B cell (primary cell): Measurements from ENCODE around the gene SDSL. TPM values are rescaled to one million over a fixed set of nuclear protein-coding genes. Genes with fewer than 3 reads are reported as not detected.

Experiments used
- ATAC-seq: fragments of 200-7000 bp; cut with Tn5 transposase; one replicate; pipeline ENCODE4 v1.10.0; 2021; ENCODE audit warnings: low read depth, mild to moderate bottlenecking, moderate number of reproducible peaks, moderate library complexity
- CTCF ChIA-PET: fragments of 350-600 bp; sonication (Branson Sonifier 250); formaldehyde crosslinking; loops from one replicate; lab custom pipeline; 2021; ENCODE audit warnings: antibody characterized with exemption, inconsistent platforms; lab: Charles Lee
- POLR2A ChIA-PET: fragments of 350-600 bp; sonication (Branson Sonifier 250); formaldehyde crosslinking; loops from one replicate; lab custom pipeline; 2021; ENCODE audit warnings: antibody characterized with exemption; lab: Charles Lee
- DNase-seq: peaks from one replicate; pipeline ENCODE4 v3.0.0; 2013
- H2AFZ ChIP-seq: 2 replicates; pipeline ENCODE4 v1.6.1; 2012; ENCODE audit warnings: mild to moderate bottlenecking, low read depth, low read length; ENCODE audit not compliant: insufficient read depth, poor library complexity, severe bottlenecking
- H3K27ac ChIP-seq, 2 donors: 1 replicate in 1 of 2; 2 replicates in 1 of 2; pipeline ENCODE4 v1.5.1; 2012 to 2013; ENCODE audit warnings: low read length in 2 of 2, mild to moderate bottlenecking in 2 of 2, moderate library complexity in 1 of 2
- H3K27me3 ChIP-seq, 4 experiments: fragments of 200-600 bp in 1 of 4; sonication (generic) in 1 of 4; replicated peaks in 1 of 4; 1 replicate in 2 of 4; 2 replicates in 2 of 4; pipeline versions ENCODE4 v1.6.1 to v1.7.0; 2013 to 2016; ENCODE audit warnings: low read length in 3 of 4, mild to moderate bottlenecking in 2 of 4, mixed read lengths in 1 of 4, moderate library complexity in 1 of 4; ENCODE audit not compliant: insufficient read depth in 4 of 4, control insufficient read depth in 3 of 4; ENCODE audit errors: control extremely low read depth in 1 of 4
- H3K36me3 ChIP-seq, 2 experiments: replicated peaks in 1 of 2; 1 replicate in 1 of 2; 2 replicates in 1 of 2; pipeline versions ENCODE4 v1.6.1 to v1.7.1; 2013; ENCODE audit warnings: low read length in 1 of 2; ENCODE audit not compliant: insufficient read depth in 2 of 2, control insufficient read depth in 1 of 2; ENCODE audit errors: control extremely low read depth in 1 of 2, extremely low read depth in 1 of 2
- H3K4me1 ChIP-seq, 2 donors: fragments of 200-600 bp in 1 of 2; sonication (generic) in 1 of 2; 1 replicate in 1 of 2; 2 replicates in 1 of 2; pipeline versions ENCODE4 v1.5.1 to v1.6.1; 2013 to 2017; ENCODE audit warnings: low read length in 2 of 2; ENCODE audit not compliant: control insufficient read depth in 2 of 2, insufficient read depth in 2 of 2
- H3K4me2 ChIP-seq: replicated peaks from 2 replicates; pipeline ENCODE3; 2012; ENCODE audit warnings: mild to moderate bottlenecking, low read depth, low read length; ENCODE audit not compliant: poor library complexity, severe bottlenecking
- H3K4me3 ChIP-seq, 5 experiments: fragments of 200-600 bp in 1 of 5; sonication (generic) in 1 of 5; 1 replicate in 3 of 5; 2 replicates in 2 of 5; pipeline versions ENCODE4 v1.5.1 to v1.7.0; 2011 to 2016; ENCODE audit warnings: low read length in 4 of 5, mild to moderate bottlenecking in 4 of 5, low read depth in 2 of 5, control low read depth in 1 of 5, moderate library complexity in 1 of 5; ENCODE audit not compliant: insufficient read depth in 1 of 5; ENCODE audit errors: control extremely low read depth in 1 of 5, extremely low read depth in 1 of 5
- H3K79me2 ChIP-seq: fragments of 200-600 bp; sonication (generic); one replicate; pipeline ENCODE4 v1.6.0; 2016; ENCODE audit warnings: low read length; ENCODE audit not compliant: control insufficient read depth, insufficient read depth
- H3K9ac ChIP-seq: fragments of 200-600 bp; sonication (generic); 2 replicates; pipeline ENCODE4 v1.6.1; 2017; ENCODE audit warnings: mild to moderate bottlenecking, low read length, moderate library complexity
- H3K9me3 ChIP-seq, 3 donors: one replicate each; pipeline versions ENCODE4 v1.6.1 to v1.7.1; 2013; ENCODE audit warnings: low read length in 2 of 3; ENCODE audit not compliant: control insufficient read depth in 2 of 3, insufficient read depth in 1 of 3; ENCODE audit errors: control extremely low read depth in 1 of 3
- H4K20me1 ChIP-seq: 2 replicates; pipeline ENCODE4 v1.6.0; 2012; ENCODE audit warnings: mild to moderate bottlenecking, low read length; ENCODE audit not compliant: insufficient read depth, control insufficient read depth, poor library complexity, severe bottlenecking
- H3K27ac Mint-ChIP-seq: one replicate; pipeline ENCODE4 v1.8.0; 2021; ENCODE audit warnings: mixed read lengths
- H3K27me3 Mint-ChIP-seq: one replicate; pipeline ENCODE4 v1.8.0; 2021; ENCODE audit warnings: mixed read lengths
- H3K4me1 Mint-ChIP-seq: one replicate; pipeline ENCODE4 v1.8.0; 2021; ENCODE audit warnings: mixed read lengths
- H3K4me3 Mint-ChIP-seq: one replicate; pipeline ENCODE4 v1.8.0; 2021; ENCODE audit warnings: mixed read lengths
- H3K9me3 Mint-ChIP-seq: one replicate; pipeline ENCODE4 v1.8.0; 2022; ENCODE audit warnings: mixed read lengths; ENCODE audit not compliant: insufficient read depth
- EZH2 ChIP-seq: IDR thresholded peaks from 2 replicates; pipeline ENCODE4 v1.6.1; 2012; ENCODE audit warnings: borderline replicate concordance, low read depth, mild to moderate bottlenecking, moderate library complexity, low read length; ENCODE audit not compliant: insufficient read depth, poor library complexity, severe bottlenecking
- WGBS: methylation state at CpG from one replicate; pipeline ENCODE4 v1.1.5; 2013; ENCODE audit warnings: missing lambda C conversion rate; ENCODE audit not compliant: insufficient coverage; 5-methylcytosine and 5-hydroxymethylcytosine counted together
- intact Hi-C: fragments of 100-400 bp; cut with micrococcal nuclease; formaldehyde crosslinking; loops from one replicate; pipeline ENCODE4 v1.10.0; 2022
- polyA plus RNA-seq: library from polyadenylated mRNA; depleted of rRNA; stranded (reverse); fragments of >200 nt; gene quantifications from 2 replicates; pipeline ENCODE4 v1.2.3, GENCODE V29; 2012
- total RNA-seq, 2 donors: library from RNA; stranded (reverse); fragments of 120-200 nt in 1 of 2; gene quantifications; 1 replicate in 1 of 2; 2 replicates in 1 of 2; pipeline versions ENCODE4 v1.2.3 to v1.2.4, GENCODE V29; 2013 to 2022
- TF ChIP-seq, protein P1 (sequence below): fragments of 200-600 bp; IDR thresholded peaks from one replicate; pipeline ENCODE4 v1.8.0; 2022; ENCODE audit warnings: antibody characterized with exemption, mild to moderate bottlenecking

SDSL gene
- total and polyA plus RNA-seq, 2 donors (not counting 1 experiment from before 2014, with no cell fraction given), result 0.15 to 0.64 TPM

DNA sequence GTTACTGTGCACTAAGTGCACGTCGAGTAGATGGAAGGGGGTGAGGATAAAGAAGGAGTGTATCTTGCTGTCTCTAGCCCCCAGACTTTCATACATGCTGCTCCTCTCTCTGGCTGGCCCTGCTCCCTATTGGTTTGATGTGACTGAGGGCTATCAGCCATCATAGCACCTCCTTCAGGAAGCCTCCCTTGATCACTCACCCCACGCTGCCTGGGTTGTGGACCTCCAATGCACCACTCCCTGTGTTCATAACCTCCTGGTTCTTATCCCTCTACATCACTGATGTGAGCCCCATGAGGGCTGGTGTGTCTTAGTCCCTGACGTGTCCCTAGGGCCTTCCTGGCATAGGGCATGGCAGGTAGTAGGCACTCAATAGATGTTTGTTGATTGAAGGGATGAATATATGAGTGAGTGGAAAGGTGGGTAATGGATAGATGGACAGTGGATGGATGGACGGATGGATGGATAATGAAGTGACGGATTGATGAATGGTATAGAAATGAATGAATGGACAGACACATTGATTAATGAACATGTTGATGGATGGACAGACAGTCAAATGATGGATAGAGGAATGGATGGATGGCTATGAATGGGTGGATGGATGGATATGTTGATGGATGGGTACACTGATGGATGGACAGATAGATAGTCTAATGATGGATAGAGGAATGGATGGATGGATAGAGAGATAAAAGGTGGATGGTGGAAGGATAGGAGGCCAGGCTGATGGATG is 15.0 kb downstream of the SDSL start:
- Histone ChIP-seq H3K27me3 (peaks cover 0 to 14% (median 7%) of the 10 kb centered on the region in 4 experiments), H3K36me3 (no peaks in the 10 kb centered on the region), H2AFZ (no peak overlapping the region), H3K4me3 (no peak overlapping the region), H3K4me1 (no peaks in the 10 kb centered on the region), H3K4me2 (no peak overlapping the region), H3K9me3 (no peaks in the 10 kb centered on the region), H4K20me1 (no peaks in the 10 kb centered on the region), H3K9ac (no peak overlapping the region), H3K27ac (no peak overlapping the region), H3K79me2 (no peaks in the 10 kb centered on the region)
- ATAC-seq (no peak), DNase-seq (no peak)
- TF ChIP-seq, protein P1, sequence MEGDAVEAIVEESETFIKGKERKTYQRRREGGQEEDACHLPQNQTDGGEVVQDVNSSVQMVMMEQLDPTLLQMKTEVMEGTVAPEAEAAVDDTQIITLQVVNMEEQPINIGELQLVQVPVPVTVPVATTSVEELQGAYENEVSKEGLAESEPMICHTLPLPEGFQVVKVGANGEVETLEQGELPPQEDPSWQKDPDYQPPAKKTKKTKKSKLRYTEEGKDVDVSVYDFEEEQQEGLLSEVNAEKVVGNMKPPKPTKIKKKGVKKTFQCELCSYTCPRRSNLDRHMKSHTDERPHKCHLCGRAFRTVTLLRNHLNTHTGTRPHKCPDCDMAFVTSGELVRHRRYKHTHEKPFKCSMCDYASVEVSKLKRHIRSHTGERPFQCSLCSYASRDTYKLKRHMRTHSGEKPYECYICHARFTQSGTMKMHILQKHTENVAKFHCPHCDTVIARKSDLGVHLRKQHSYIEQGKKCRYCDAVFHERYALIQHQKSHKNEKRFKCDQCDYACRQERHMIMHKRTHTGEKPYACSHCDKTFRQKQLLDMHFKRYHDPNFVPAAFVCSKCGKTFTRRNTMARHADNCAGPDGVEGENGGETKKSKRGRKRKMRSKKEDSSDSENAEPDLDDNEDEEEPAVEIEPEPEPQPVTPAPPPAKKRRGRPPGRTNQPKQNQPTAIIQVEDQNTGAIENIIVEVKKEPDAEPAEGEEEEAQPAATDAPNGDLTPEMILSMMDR, result no peak
- TF ChIP-seq EZH2, result no peak
- Mint-ChIP-seq H3K4me3 (no peak overlapping the region), H3K27ac (no peak overlapping the region), H3K9me3 (no peaks in the 10 kb centered on the region), H3K27me3 (peaks cover 12% of the 10 kb centered on the region), H3K4me1 (no peaks in the 10 kb centered on the region)
- 89% methylated on average over 4 of the region's 6 CpGs for WGBS
- POLR2A ChIA-PET, result no interaction called here
- intact Hi-C loops, result no loop called here
- CTCF ChIA-PET, result no interaction called here

DNA sequence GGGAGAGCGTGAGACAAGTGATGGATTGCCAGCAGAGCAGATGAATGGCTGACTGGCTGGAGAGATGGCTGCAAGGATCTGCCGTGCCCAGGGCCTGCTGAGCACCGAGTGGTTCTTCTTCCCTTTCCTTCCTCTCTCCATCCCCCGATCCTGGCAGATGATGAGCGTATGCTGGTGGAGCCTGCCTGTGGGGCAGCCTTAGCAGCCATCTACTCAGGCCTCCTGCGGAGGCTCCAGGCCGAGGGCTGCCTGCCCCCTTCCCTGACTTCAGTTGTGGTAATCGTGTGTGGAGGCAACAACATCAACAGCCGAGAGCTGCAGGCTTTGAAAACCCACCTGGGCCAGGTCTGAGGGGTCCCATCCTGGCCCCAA is 15.5 kb downstream of the SDSL start:
- H3K4me3 ChIP-seq, result no peak overlapping the region
- no peak overlapping the region for H3K27ac ChIP-seq
- no peaks in the 10 kb centered on the region for H3K36me3 ChIP-seq
- DNase-seq, result no peak
- H3K27me3 ChIP-seq, result peaks cover 0 to 14% (median 7%) of the 10 kb centered on the region in 4 experiments
- no peak overlapping the region for H2AFZ ChIP-seq
- TF ChIP-seq, protein P1, result no peak
- TF ChIP-seq EZH2, result no peak
- no peaks in the 10 kb centered on the region for H3K4me1 ChIP-seq
- peaks cover 10% of the 10 kb centered on the region for H3K27me3 Mint-ChIP-seq
- H3K9ac ChIP-seq, result no peak overlapping the region
- no peak overlapping the region for H3K4me3 Mint-ChIP-seq
- CTCF ChIA-PET, result no interaction called here
- intact Hi-C loops, result no loop called here
- POLR2A ChIA-PET, result no interaction called here
- no peaks in the 10 kb centered on the region for H3K9me3 ChIP-seq
- H3K4me2 ChIP-seq, result no peak overlapping the region
- 91% methylated on average over 8 of the region's 9 CpGs for WGBS
- ATAC-seq, result no peak
- H3K9me3 Mint-ChIP-seq, result no peaks in the 10 kb centered on the region
- H3K4me1 Mint-ChIP-seq, result no peaks in the 10 kb centered on the region
- H3K27ac Mint-ChIP-seq, result no peak overlapping the region
- H4K20me1 ChIP-seq, result no peaks in the 10 kb centered on the region
- no peaks in the 10 kb centered on the region for H3K79me2 ChIP-seq
